GM19395 (cell line): Measurements from ENCODE around the gene LRP4.

ENCODE experiments used
- ATAC-seq: cut with Tn5 transposase; IDR thresholded peaks from one replicate; pipeline ENCODE4 v1.9.1; 2021; ENCODE audit warnings: mild to moderate bottlenecking, moderate library complexity; ENCODE audit not compliant: unreplicated experiment

Gene LRP4

GRCh38 chr11:46918788-46919513 lies 601 bp upstream of the LRP4 start:
- no peak for ATAC-seq

- no peak for ATAC-seq
These were observed 628 bp downstream of the LRP4 start for GRCh38 chr11:46917762-46918082.

GRCh38 chr11:46917109-46917761 lies 1.1 kb downstream of the LRP4 start:
- ATAC-seq = no peak

- no peak for ATAC-seq
These were observed 1.9 kb downstream of the LRP4 start for GRCh38 chr11:46916286-46917108.

- ATAC-seq = no peak
These were observed 3.4 kb downstream of the LRP4 start for GRCh38 chr11:46914910-46915309.

GRCh38 chr11:46914363-46914762 lies 4.0 kb downstream of the LRP4 start:
- no peak for ATAC-seq

- no peak for ATAC-seq
These were observed 4.9 kb downstream of the LRP4 start for GRCh38 chr11:46913484-46913883.

GRCh38 chr11:46912526-46913150 lies 5.7 kb downstream of the LRP4 start:
- ATAC-seq = no peak

GRCh38 chr11:46907606-46908005 lies 10.7 kb downstream of the LRP4 start:
- no peak for ATAC-seq

- ATAC-seq = no peak
These were observed 11.7 kb downstream of the LRP4 start for GRCh38 chr11:46906609-46907041.

GRCh38 chr11:46905806-46906205 lies 12.5 kb downstream of the LRP4 start:
- ATAC-seq = no peak

- no peak for ATAC-seq
These were observed 14.5 kb downstream of the LRP4 start for GRCh38 chr11:46903846-46904245.

GRCh38 chr11:46902694-46903093 lies 15.7 kb downstream of the LRP4 start:
- no peak for ATAC-seq

GRCh38 chr11:46901156-46901555 lies 17.2 kb downstream of the LRP4 start:
- ATAC-seq = no peak

GRCh38 chr11:46900091-46900746 lies 18.1 kb downstream of the LRP4 start:
- no peak for ATAC-seq

GRCh38 chr11:46899501-46900025 lies 18.8 kb downstream of the LRP4 start:
- ATAC-seq = no peak

- no peak for ATAC-seq
These were observed 19.8 kb downstream of the LRP4 start for GRCh38 chr11:46898396-46899095.

GRCh38 chr11:46896719-46897406 lies 21.5 kb downstream of the LRP4 start:
- no peak for ATAC-seq

GRCh38 chr11:46895821-46896220 lies 22.5 kb downstream of the LRP4 start:
- ATAC-seq = no peak
